ENCODE data around the gene SEC14L5.

The SEC14L5 gene

DNA sequence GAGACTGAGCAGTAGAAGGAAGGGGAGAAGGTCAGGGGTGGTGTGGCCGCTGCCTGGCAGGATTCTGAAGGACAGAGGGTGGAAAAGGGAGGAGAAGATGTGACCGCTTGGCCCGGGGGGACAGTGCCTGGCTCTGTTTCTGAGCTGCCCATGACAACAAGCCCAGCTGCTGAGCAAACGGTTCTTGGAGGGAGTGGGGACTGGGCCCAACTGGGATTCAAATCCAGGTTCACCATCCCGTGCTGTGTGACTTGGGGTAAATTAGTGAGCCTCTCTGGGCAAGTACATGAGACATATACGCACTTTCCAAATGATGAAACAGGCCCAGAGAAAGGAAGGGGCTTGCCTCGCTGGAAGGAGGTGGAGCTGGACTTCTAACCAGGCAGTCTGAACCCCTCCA, 23.3 kb downstream of the SEC14L5 start:
- Histone ChIP-seq H3K27ac (ENCODE audit: low read depth, low read length, poor library complexity, severe bottlenecking) (no peak overlapping the region), H3K79me2 (ENCODE audit: insufficient read depth, low read length) (no peaks in the 10 kb centered on the region), H3F3A (ENCODE audit: insufficient read depth, low read length) (no peaks in the 10 kb centered on the region), H3K4me1 (ENCODE audit: insufficient read depth, low read length, severe bottlenecking) (no peaks in the 10 kb centered on the region), H3K4me3 (ENCODE audit: low read depth, low read length, poor library complexity, severe bottlenecking) (no peak overlapping the region), H3K27me3 (ENCODE audit: insufficient read depth, low read length) (peaks cover 4% of the 10 kb centered on the region; the same call in 1 of the 2 replicates), H3K9ac (ENCODE audit: low read length) (no peak overlapping the region), H3K36me3 (ENCODE audit: insufficient read depth, low read length) (no peaks in the 10 kb centered on the region), H4K20me1 (ENCODE audit: insufficient read depth, low read length) (no peaks in the 10 kb centered on the region), H3K9me2 (ENCODE audit: low read depth, low read length) (no peaks in the 10 kb centered on the region), H2AFZ (ENCODE audit: low read length) (no peak overlapping the region), H3K9me3 (ENCODE audit: low read length) (peaks cover 2% of the 10 kb centered on the region; the same call in 1 of the 2 replicates), H3K4me2 (ENCODE audit: low read length) (no peak overlapping the region)
- TF ChIP-seq CTCF (IDR thresholded peaks at IDR 0.05; ENCODE audit: low read length) (no peak), EZH2 (IDR thresholded peaks at IDR 0.05; ENCODE audit: borderline replicate concordance, low read length) (no peak)

DNA sequence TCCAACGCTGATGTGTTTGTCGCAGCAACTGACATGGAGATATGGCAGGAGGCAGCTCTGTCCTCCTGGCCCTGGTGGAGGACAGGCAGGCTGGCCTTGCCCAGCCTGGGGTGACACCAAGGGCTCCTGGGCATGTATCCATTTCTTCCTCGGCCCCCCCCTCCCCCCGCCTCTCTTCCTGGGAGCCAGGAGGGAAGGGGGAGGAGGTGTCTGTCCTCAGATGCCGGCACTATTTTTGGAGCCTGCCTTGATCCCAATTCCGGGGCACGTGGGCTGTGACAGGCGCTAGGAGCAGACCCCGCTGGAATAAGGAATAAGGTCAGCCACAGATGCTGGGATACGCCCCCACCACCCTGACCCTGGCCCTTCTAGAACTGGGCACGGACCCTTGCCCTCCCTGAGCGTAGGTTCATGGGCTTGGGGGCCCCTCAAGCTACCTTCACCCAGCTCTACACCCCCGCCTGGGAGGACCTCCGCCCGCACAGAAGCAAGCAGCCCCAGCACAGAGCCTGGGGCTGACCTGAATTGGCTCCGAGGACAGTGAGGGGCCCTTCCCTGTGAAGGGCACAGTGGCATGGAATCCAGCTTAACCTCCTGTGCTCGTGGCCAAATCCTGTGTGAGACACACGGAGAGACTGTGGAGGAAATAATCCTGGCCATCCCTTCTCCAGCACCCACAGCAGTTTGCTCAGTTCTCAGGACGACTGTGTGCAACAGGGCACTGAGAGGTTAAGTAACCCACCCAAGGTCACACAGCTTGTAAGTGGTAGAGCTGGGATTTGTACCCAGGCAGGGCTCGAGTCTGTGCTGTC, 24.1 kb downstream of the SEC14L5 start:
- Histone ChIP-seq H3K36me3 (ENCODE audit: insufficient read depth, low read length) (no peaks in the 10 kb centered on the region), H3K4me3 (ENCODE audit: low read depth, low read length, poor library complexity, severe bottlenecking) (no peak overlapping the region), H3K27ac (ENCODE audit: low read depth, low read length, poor library complexity, severe bottlenecking) (no peak overlapping the region), H3K9me3 (ENCODE audit: low read length) (peaks cover 2% of the 10 kb centered on the region; the same call in 1 of the 2 replicates), H3F3A (ENCODE audit: insufficient read depth, low read length) (no peaks in the 10 kb centered on the region), H3K79me2 (ENCODE audit: insufficient read depth, low read length) (no peaks in the 10 kb centered on the region), H4K20me1 (ENCODE audit: insufficient read depth, low read length) (no peaks in the 10 kb centered on the region), H3K9me2 (ENCODE audit: low read depth, low read length) (no peaks in the 10 kb centered on the region), H3K4me2 (ENCODE audit: low read length) (no peak overlapping the region), H2AFZ (ENCODE audit: low read length) (no peak overlapping the region), H3K9ac (ENCODE audit: low read length) (no peak overlapping the region), H3K4me1 (ENCODE audit: insufficient read depth, low read length, severe bottlenecking) (no peaks in the 10 kb centered on the region), H3K27me3 (ENCODE audit: insufficient read depth, low read length) (peaks cover 4% of the 10 kb centered on the region; the same call in 1 of the 2 replicates)
- TF ChIP-seq CTCF (IDR thresholded peaks at IDR 0.05; ENCODE audit: low read length) (no peak), EZH2 (IDR thresholded peaks at IDR 0.05; ENCODE audit: borderline replicate concordance, low read length) (no peak)

DNA sequence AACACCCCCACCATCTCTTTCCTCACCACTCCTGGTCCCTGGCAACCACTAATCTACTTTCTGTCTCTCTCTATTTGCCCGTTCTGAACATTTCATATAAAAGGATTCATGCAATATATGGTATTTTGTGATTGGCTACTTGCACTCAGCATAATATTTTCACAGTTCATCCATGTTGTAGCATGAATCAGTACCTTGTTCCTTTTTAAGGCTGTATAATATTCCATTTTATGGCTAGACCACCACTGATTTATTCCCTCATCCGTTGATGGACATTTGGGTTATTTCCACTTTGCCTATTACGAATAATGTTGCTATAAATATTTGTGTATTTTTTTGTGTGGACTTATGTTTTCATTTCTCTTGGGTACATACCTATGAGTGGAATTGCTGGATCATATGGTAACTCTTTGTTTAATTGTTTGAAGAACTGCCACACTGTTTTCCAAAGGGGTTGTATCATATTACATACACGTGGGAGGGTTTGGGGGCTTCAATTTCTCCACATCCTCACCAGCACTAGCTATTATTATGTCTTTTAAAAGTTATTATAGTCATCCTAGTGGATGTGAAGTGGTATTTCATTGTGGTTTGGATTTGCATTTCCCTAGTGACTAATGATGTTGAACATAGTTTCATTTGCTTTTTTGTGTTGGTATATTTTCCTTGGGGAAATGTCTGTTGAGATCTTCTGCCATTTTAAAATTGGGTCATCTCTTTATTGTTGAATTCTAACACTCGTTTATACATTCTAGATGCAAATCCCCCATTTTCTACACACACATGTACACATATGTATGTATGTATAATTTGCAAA, 26.3 kb downstream of the SEC14L5 start:
- TF ChIP-seq CTCF (IDR thresholded peaks at IDR 0.05; ENCODE audit: low read length): no peak
- TF ChIP-seq EZH2 (IDR thresholded peaks at IDR 0.05; ENCODE audit: borderline replicate concordance, low read length): no peak
- Histone ChIP-seq H3K4me2 (ENCODE audit: low read length) (no peak overlapping the region), H4K20me1 (ENCODE audit: insufficient read depth, low read length) (no peaks in the 10 kb centered on the region), H3K4me3 (ENCODE audit: low read depth, low read length, poor library complexity, severe bottlenecking) (no peak overlapping the region), H3K79me2 (ENCODE audit: insufficient read depth, low read length) (no peaks in the 10 kb centered on the region), H3K9ac (ENCODE audit: low read length) (no peak overlapping the region), H3K9me2 (ENCODE audit: low read depth, low read length) (no peaks in the 10 kb centered on the region), H3K27ac (ENCODE audit: low read depth, low read length, poor library complexity, severe bottlenecking) (no peak overlapping the region), H3K27me3 (ENCODE audit: insufficient read depth, low read length) (no peaks in the 10 kb centered on the region), H2AFZ (ENCODE audit: low read length) (no peak overlapping the region), H3K4me1 (ENCODE audit: insufficient read depth, low read length, severe bottlenecking) (no peaks in the 10 kb centered on the region), H3F3A (ENCODE audit: insufficient read depth, low read length) (no peaks in the 10 kb centered on the region), H3K9me3 (ENCODE audit: low read length) (peaks cover 2% of the 10 kb centered on the region; the same call in 1 of the 2 replicates), H3K36me3 (ENCODE audit: insufficient read depth, low read length) (no peaks in the 10 kb centered on the region)
